Heart right ventricle (tissue), 16 donors: ENCODE measurements around the gene NCKAP5. TPM values are rescaled to one million over a fixed set of nuclear protein-coding genes. Genes with fewer than 3 reads are reported as not detected.
"Not testable (repeated sequence)": the region's sequence is repeated elsewhere in the genome, so short reads cannot be mapped to it uniquely, and the experiment has no call there.

Source experiments
- ATAC-seq, 8 donors: fragments of 200-7000 bp; cut with Tn5 transposase; one replicate each; pipeline ENCODE4 v1.9.1; 2020; ENCODE audit warnings: mild to moderate bottlenecking in 8 of 8, moderate library complexity in 8 of 8, moderate number of reproducible peaks in 1 of 8
- DNase-seq, 2 donors: peaks; one replicate each; pipeline ENCODE4 v3.0.0-alpha.2; 2020
- H3K27ac ChIP-seq, 10 donors: fragments of 200-600 bp; sonication (generic) in 2 of 10; one replicate each; pipeline versions ENCODE4 v1.5.0 to v1.8.0; 2020 to 2022; ENCODE audit warnings: mild to moderate bottlenecking in 3 of 10
- H3K27me3 ChIP-seq, 7 donors: fragments of 200-600 bp; one replicate each; pipeline ENCODE4 v1.8.0; 2021 to 2022; ENCODE audit warnings: mild to moderate bottlenecking in 2 of 7
- H3K36me3 ChIP-seq, 9 donors: fragments of 200-600 bp; sonication (generic) in 1 of 9; one replicate each; pipeline versions ENCODE4 v1.5.0 to v1.8.0; 2020 to 2022; ENCODE audit warnings: mild to moderate bottlenecking in 2 of 9
- H3K4me1 ChIP-seq, 9 donors: fragments of 200-600 bp; sonication (generic) in 1 of 9; one replicate each; pipeline versions ENCODE4 v1.5.0 to v1.8.0; 2020 to 2022; ENCODE audit warnings: mild to moderate bottlenecking in 4 of 9
- H3K4me3 ChIP-seq, 10 donors: fragments of 200-600 bp; sonication (generic) in 2 of 10; one replicate each; pipeline versions ENCODE4 v1.5.0 to v1.8.0; 2020 to 2022; ENCODE audit warnings: mild to moderate bottlenecking in 7 of 10, moderate library complexity in 2 of 10
- H3K9me3 ChIP-seq, 11 donors: fragments of 200-600 bp in 10 of 11; sonication (generic) in 2 of 11; one replicate each; pipeline versions ENCODE4 v1.5.0 to v1.8.0; 2013 to 2022; ENCODE audit warnings: mild to moderate bottlenecking in 2 of 11, control low read depth in 1 of 11, moderate library complexity in 1 of 11
- CTCF ChIP-seq, 9 donors: fragments of 200-600 bp; sonication (generic) in 2 of 9; IDR thresholded peaks; one replicate each; pipeline versions ENCODE4 v1.5.0 to v1.8.0; 2021 to 2022; ENCODE audit warnings: antibody characterized with exemption in 9 of 9, mild to moderate bottlenecking in 5 of 9, moderate library complexity in 1 of 9
- WGBS, 2 donors: extraction: QIAGEN DNeasy Blood & Tissue Kit; methylation state at CpG; one replicate each; pipeline ENCODE4 v1.1.7; 2013; ENCODE audit warnings: inconsistent platforms in 1 of 2; 5-methylcytosine and 5-hydroxymethylcytosine counted together
- intact Hi-C, 10 donors: fragments of 100-400 bp; cut with DNase I; formaldehyde crosslinking; loops; one replicate each; pipeline versions ENCODE4 v1.11.1 to v1.14.2; 2022
- polyA plus RNA-seq, 2 donors: library from polyadenylated mRNA; stranded (reverse); fragments of 200-250 nt; gene quantifications; one replicate each; pipeline ENCODE4 v1.2.3, GENCODE V29; 2013
- total RNA-seq, 10 donors: library from RNA; stranded (reverse); fragmentation: NEBNext Ultra II Directional in 3 of 10; extraction: Animal tissue kit (Norgen Biotek cat#: 25700) in 3 of 10; gene quantifications; one replicate each; pipeline versions ENCODE4 v1.2.1 to v1.2.4, GENCODE V29; 2021 to 2023
- donor health status: Arrhythmogenic right ventricular cardiomyopathy.
- donor health status: ischemic (EF 13 %, LVEDD 7.1; RV severe dilation, severe dysfunction).
- donor health status: healthy with polysubstance abuse.
- donor health status: DM: no; HTN: yes; CAD: no.
- donor health status: DM: no; HTN: no; CAD: no.
- donor health status: ischemic (EF 25% LVEDD 6.9; RV normal size, moderate dysfunction).
- donor health status: ischemic (EF 25% LVEDD 5.7; RV mildly dilated, moderate dysfunction).
- donor health status: healthy.
- donor health status: DM: yes; HTN: yes; CAD: no.
- donor health status: Ischemic cardiomyopathy.
- donor health status: ischemic (EF 35%, LVEDD 5.7; RV mildly dilated, moderate dysfunction).
- donor health status: nonischemic (EF 11% LVEDD 7.7; RV severe dilation, severe dysfunction).
- donor health status: DM: yes; HTN: yes; CAD: no.
- donor health status: PGD.
- donor health status: ischemic (EF 29% LVEDD 5.4; RV normal size, mild dysfunction).
- donor health status: nonischemic (EF 23%, LVEDD 6.1; RV moderate dilation, normal function).

The NCKAP5 gene
- total and polyA plus RNA-seq, 12 donors, result 0.57 to 11.7 (median 6.2) TPM

GRCh38 chr2:133477616-133477990, 90.7 kb downstream of the NCKAP5 start:
- DNase-seq (no peak), ATAC-seq (no peak)
- Histone ChIP-seq H3K27me3 (no peaks in the 10 kb centered on the region), H3K9me3 (no peaks in the 10 kb centered on the region), H3K36me3 (no peaks in the 10 kb centered on the region), H3K27ac (no peak overlapping the region), H3K4me1 (peaks cover 0 to 6% (median 0%) of the 10 kb centered on the region in 9 donors), H3K4me3 (no peak overlapping the region)
- TF ChIP-seq CTCF (IDR thresholded peaks at IDR 0.05), result no peak
- intact Hi-C loops, result no loop called here

GRCh38 chr2:133476931-133477615, 91.2 kb downstream of the NCKAP5 start:
- no peak overlapping the region for H3K4me3 ChIP-seq
- WGBS, 2 donors, result 73 to 82% methylated on average over 3 of the region's 3 CpGs
- no peak overlapping the region for H3K27ac ChIP-seq
- peaks cover 0 to 6% (median 0%) of the 10 kb centered on the region in 9 donors for H3K4me1 ChIP-seq
- intact Hi-C loops, result no loop called here
- no peaks in the 10 kb centered on the region for H3K36me3 ChIP-seq
- no peaks in the 10 kb centered on the region for H3K9me3 ChIP-seq
- no peak for TF ChIP-seq CTCF (IDR thresholded peaks at IDR 0.05)
- no peaks in the 10 kb centered on the region for H3K27me3 ChIP-seq
- DNase-seq (no peak), ATAC-seq (no peak)

- TF ChIP-seq CTCF (IDR thresholded peaks at IDR 0.05), result no peak
- H3K27me3 ChIP-seq, result no peaks in the 10 kb centered on the region
- intact Hi-C loops, result no loop called here
- H3K4me1 ChIP-seq, result peaks cover 0 to 6% (median 0%) of the 10 kb centered on the region in 9 donors
- H3K4me3 ChIP-seq, result no peak overlapping the region
- DNase-seq (no peak), ATAC-seq (no peak)
- 42 to 62% methylated on average over 4 of the region's 4 CpGs for WGBS, 2 donors
- H3K9me3 ChIP-seq, result no peaks in the 10 kb centered on the region
- no peak overlapping the region for H3K27ac ChIP-seq
- no peaks in the 10 kb centered on the region for H3K36me3 ChIP-seq
Measured at GRCh38 chr2:133476286-133476685, 92.0 kb downstream of the NCKAP5 start.

GRCh38 chr2:133475610-133476009, 92.7 kb downstream of the NCKAP5 start:
- H3K4me3 ChIP-seq, result no peak overlapping the region
- H3K9me3 ChIP-seq, result no peaks in the 10 kb centered on the region
- ATAC-seq (no peak), DNase-seq (no peak)
- no peak overlapping the region for H3K27ac ChIP-seq
- peaks cover 0 to 6% (median 0%) of the 10 kb centered on the region in 9 donors for H3K4me1 ChIP-seq
- H3K36me3 ChIP-seq, result no peaks in the 10 kb centered on the region
- no peaks in the 10 kb centered on the region for H3K27me3 ChIP-seq
- intact Hi-C loops, result no loop called here
- no peak for TF ChIP-seq CTCF (IDR thresholded peaks at IDR 0.05)

GRCh38 chr2:133470446-133470845, 97.8 kb downstream of the NCKAP5 start:
- H3K9me3 ChIP-seq, H3K36me3 ChIP-seq, H3K27me3 ChIP-seq, ATAC-seq, H3K4me3 ChIP-seq, H3K27ac ChIP-seq, DNase-seq, intact Hi-C loops, H3K4me1 ChIP-seq: not testable (repeated sequence)
- WGBS, 2 donors, result 83 to 95% methylated on average over 8 to 11 of the region's 13 CpGs
